Epithelial cell of esophagus (primary cell): ENCODE results near the gene FOXL1.

Source experiments
- DNase-seq: peaks from one replicate; pipeline ENCODE4 v3.0.0; 2010; ENCODE audit warnings: low read depth
- H3K4me3 ChIP-seq: 2 replicates; pipeline ENCODE4 v1.5.1; 2011; ENCODE audit warnings: mild to moderate bottlenecking, low read length, control low read depth
- TF ChIP-seq, protein P1 (sequence below): IDR thresholded peaks from 2 replicates; pipeline ENCODE4 v1.5.1; 2011; ENCODE audit warnings: low read depth, mild to moderate bottlenecking, low read length, control low read depth, inconsistent platforms; ENCODE audit not compliant: insufficient read depth; ENCODE audit errors: missing control alignments

FOXL1 gene

DNA sequence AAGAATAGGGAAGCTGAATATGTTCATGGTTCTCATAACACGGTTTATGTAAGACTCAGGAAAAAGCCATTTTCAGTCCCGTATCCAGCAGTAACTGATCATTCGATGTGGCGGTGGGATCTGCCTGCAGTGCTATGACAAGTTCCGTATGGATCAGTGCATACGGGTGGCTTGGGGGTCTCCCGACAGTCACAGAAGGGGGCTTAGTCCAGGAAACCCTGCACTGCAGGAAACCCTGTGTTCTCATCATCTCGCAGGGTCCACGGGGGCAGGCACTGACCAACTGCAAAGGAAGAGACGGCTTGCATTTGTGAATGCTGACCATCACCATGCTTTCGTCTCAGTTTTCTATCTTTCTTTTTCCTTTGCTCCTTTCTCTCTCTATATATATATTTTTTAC lies 31.1 kb upstream of the FOXL1 start:
- TF ChIP-seq, protein P1, sequence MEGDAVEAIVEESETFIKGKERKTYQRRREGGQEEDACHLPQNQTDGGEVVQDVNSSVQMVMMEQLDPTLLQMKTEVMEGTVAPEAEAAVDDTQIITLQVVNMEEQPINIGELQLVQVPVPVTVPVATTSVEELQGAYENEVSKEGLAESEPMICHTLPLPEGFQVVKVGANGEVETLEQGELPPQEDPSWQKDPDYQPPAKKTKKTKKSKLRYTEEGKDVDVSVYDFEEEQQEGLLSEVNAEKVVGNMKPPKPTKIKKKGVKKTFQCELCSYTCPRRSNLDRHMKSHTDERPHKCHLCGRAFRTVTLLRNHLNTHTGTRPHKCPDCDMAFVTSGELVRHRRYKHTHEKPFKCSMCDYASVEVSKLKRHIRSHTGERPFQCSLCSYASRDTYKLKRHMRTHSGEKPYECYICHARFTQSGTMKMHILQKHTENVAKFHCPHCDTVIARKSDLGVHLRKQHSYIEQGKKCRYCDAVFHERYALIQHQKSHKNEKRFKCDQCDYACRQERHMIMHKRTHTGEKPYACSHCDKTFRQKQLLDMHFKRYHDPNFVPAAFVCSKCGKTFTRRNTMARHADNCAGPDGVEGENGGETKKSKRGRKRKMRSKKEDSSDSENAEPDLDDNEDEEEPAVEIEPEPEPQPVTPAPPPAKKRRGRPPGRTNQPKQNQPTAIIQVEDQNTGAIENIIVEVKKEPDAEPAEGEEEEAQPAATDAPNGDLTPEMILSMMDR, result no peak
- H3K4me3 ChIP-seq, result no peak overlapping the region
- DNase-seq, result no peak

DNA sequence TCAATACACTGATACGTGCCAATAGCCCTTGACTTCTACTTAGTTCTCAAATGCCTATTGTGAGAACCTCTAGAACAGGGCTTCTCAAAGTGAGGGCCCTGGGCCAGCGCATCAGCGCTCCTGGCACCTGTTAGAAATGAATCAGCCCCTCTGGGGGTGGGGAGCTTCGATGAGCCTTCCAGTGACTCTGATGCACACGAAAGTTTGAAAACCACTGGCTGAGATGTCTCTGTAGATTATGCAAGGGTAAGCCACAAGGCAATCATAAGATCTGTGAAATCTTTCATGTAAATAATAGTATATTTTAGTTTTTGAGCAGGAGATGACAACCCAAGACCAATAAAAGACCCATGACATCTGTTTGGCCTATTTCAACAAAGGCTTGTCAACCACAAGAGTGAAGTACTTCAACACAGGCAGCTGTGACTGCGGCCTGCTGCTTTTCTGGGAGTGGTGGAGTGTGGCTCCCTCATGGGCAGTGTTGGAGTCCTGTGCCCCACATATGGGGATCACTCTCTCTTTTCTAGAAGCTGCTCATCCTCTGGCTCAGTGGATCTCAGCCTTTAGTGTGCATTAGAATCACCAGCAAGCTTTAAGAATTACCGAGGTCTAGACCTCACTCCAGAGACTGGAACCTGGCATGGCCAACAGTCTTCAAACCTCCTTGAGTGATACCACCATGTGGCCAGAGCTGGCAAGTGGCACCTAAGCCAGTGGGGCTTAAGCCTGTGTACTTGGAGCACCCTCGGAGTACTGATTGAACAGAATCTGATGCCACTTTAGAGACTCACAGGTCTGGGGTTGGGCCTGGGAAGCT lies 29.1 kb upstream of the FOXL1 start:
- H3K4me3 ChIP-seq, result no peak overlapping the region
- TF ChIP-seq, protein P1, result no peak
- no peak for DNase-seq

DNA sequence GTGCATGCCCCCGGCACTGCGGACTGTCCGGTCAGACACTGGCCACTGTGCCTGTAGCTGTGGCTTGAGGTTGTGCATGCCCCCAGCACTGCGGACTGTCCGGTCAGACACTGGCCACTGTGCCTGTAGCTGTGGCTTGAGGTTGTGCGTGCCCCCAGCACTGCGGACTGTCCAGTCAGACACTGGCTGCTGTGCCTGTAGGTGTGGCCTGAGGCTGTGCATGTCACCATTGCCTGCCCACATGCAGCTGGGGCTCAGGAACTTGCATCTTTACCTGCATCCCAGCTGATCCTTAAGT lies 28.5 kb upstream of the FOXL1 start:
- no peak overlapping the region for H3K4me3 ChIP-seq
- DNase-seq, result no peak
- TF ChIP-seq, protein P1, result no peak

DNA sequence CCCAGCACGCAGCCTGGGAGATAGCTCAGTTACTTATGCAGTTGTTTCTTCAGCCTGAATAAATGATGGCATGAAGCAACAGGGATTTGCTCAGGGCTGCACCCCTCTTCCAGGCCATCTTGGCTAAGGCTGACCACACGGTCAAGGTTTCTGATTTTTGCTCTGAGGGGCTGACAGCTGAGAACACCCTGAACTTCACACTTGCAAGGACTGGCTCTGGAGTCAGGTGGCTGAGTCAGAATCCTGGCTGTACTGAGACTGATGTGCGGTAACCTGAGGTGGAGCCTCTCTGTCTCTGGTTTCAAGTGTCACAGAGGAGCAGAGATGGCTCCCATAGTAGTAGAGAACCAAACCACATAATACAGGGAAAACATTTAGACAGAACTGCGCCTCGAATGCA lies 28.1 kb upstream of the FOXL1 start:
- TF ChIP-seq, protein P1, result no peak
- H3K4me3 ChIP-seq, result no peak overlapping the region
- no peak for DNase-seq

DNA sequence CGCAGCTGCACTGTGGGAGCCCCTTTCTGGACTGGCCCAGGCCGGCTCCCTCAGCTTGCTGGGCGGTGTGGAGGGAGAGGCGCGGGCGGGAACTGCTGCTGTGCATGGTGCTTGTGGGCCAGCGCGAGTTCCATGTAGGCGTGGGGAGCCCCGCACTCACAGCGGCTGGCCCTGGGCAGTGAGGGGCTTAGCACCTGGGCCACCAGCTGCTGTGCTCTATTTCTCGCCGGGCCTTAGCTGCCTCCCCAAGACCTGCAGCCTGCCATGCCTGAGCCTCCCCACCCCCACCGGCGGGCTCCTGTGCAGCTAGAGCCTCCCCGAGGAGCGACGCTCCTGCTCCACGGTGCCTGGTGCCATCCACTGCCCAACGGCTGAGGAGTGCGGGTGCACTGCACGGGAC lies 25.0 kb upstream of the FOXL1 start:
- DNase-seq, result no peak
- TF ChIP-seq, protein P1, result no peak
- no peak overlapping the region for H3K4me3 ChIP-seq

DNA sequence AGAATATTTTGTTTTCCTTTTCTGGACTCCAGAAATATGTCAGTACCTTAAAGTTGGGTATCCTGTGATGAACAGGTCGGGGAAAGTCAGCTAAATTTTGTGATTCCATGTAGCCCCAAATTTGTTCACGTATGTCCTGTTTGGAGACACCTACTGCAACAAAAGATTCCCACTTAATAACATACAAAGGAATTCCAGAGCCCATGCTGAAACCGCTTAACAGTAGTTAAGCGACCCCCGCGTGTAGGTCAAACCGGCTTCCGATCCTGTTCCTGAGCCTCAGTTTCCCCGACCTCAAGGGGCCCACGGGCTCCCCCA lies 23.8 kb upstream of the FOXL1 start:
- peak overlapping the region; percentile 99 for H3K4me3 ChIP-seq
- DNase-seq, result no peak
- TF ChIP-seq, protein P1, result no peak
